Measurements from ENCODE around the gene IPCEF1.

DNA sequence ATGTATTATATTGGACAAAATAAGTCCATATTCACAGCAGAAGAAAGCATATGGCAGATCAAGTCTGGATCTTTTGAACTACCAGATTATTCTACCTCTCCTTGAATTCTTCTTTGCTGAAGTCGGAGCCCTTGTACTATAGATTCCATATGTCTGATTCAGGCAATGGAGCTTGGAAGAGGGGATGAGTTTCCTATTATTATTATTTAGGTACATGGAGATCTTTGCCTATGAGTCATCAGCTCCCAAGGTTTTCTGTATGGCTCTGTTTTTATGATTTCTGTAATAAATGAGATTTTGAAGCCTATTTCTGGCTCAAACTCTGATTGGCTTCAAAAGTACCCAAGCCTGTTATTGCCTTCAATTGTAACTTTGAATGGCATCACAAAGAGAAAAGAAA is 245.6 kb downstream of the IPCEF1 start:
- TF ChIP-seq, protein P1, sequence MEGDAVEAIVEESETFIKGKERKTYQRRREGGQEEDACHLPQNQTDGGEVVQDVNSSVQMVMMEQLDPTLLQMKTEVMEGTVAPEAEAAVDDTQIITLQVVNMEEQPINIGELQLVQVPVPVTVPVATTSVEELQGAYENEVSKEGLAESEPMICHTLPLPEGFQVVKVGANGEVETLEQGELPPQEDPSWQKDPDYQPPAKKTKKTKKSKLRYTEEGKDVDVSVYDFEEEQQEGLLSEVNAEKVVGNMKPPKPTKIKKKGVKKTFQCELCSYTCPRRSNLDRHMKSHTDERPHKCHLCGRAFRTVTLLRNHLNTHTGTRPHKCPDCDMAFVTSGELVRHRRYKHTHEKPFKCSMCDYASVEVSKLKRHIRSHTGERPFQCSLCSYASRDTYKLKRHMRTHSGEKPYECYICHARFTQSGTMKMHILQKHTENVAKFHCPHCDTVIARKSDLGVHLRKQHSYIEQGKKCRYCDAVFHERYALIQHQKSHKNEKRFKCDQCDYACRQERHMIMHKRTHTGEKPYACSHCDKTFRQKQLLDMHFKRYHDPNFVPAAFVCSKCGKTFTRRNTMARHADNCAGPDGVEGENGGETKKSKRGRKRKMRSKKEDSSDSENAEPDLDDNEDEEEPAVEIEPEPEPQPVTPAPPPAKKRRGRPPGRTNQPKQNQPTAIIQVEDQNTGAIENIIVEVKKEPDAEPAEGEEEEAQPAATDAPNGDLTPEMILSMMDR (IDR thresholded peaks at IDR 0.05; ENCODE audit: low read depth, low read length) = no peak
- TF ChIP-seq POLR2A (IDR thresholded peaks at IDR 0.05; ENCODE audit: extremely low read depth, insufficient read length) = no peak
- TF ChIP-seq, protein P2, sequence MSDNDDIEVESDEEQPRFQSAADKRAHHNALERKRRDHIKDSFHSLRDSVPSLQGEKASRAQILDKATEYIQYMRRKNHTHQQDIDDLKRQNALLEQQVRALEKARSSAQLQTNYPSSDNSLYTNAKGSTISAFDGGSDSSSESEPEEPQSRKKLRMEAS (IDR thresholded peaks at IDR 0.05; ENCODE audit: low read depth, low read length) = no peak

All from NB4 (cell line).